Pons (tissue), 1 donor: ENCODE results near the gene MCM5.

ENCODE experiments used
- DNase-seq: peaks from one replicate; pipeline ENCODE4 v3.0.0-alpha.2; 2016; ENCODE audit warnings: low spot score

Gene MCM5

GRCh38 chr22:35403356-35403755 lies 3.4 kb downstream of the MCM5 start:
- DNase-seq, result no peak

GRCh38 chr22:35404176-35404575 lies 4.2 kb downstream of the MCM5 start:
- DNase-seq, result no peak

DNA sequence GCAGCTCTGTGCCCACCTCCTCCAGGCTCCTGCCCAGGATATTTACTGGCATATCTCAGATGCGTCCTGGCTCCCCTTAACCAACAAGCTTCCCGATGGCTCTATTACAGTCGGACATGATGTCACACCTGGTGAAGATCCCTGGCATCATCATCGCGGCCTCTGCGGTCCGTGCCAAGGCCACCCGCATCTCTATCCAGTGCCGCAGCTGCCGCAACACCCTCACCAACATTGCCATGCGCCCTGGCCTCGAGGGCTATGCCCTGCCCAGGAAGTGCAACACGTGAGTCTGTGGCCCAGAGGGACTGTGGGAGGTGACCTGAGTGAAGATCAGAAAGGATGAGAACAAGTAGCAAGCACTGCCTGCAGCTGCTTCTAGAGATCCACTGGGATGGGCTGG lies 6.5 kb downstream of the MCM5 start:
- DNase-seq, result no peak

- DNase-seq, result no peak
Observed at GRCh38 chr22:35407362-35407761, 7.4 kb downstream of the MCM5 start.

GRCh38 chr22:35409783-35410662 lies 10.1 kb downstream of the MCM5 start:
- peak; percentile 85 for DNase-seq

- no peak for DNase-seq
Observed at GRCh38 chr22:35410663-35411034, 10.7 kb downstream of the MCM5 start.

DNA sequence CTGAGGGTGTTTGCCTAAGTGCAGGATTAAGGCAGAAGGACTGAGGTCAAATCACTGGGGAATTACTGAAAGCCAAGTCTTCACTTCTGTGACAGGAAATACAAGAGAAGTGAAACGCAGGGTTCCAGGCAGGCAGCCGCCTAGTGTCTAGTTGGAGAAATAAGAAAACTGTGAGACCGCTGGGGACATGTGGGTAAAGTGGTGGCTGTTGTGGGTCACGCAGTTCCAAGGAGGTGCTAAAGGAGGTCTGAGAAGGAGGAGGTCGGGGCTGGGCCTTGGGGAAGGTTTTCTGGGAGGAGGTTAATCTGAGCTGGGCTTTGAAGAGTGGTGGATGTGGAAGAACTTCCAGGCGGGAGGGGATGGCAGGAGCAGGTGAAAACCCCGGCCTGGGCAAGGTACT lies 11.2 kb downstream of the MCM5 start:
- peak; percentile 44 for DNase-seq

DNA sequence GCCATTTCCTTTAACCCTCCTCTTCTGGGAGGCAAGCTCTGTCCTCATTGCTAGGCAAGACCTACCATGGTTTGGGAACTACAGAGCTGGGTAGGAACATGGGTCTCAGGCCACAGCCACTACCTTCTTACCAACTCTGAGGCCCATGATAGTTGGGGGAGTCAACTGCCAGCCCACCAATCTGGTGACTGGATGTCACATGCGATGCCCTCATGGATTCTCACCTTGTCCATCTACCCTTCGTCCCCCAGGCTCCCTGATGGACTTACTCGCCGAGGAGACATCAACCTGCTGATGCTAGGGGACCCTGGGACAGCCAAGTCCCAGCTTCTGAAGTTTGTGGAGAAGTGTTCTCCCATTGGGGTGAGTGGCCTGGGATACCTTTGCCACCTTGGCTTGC lies 13.7 kb downstream of the MCM5 start:
- no peak for DNase-seq

- DNase-seq, result no peak
Observed at GRCh38 chr22:35417606-35418005, 17.7 kb downstream of the MCM5 start.

DNA sequence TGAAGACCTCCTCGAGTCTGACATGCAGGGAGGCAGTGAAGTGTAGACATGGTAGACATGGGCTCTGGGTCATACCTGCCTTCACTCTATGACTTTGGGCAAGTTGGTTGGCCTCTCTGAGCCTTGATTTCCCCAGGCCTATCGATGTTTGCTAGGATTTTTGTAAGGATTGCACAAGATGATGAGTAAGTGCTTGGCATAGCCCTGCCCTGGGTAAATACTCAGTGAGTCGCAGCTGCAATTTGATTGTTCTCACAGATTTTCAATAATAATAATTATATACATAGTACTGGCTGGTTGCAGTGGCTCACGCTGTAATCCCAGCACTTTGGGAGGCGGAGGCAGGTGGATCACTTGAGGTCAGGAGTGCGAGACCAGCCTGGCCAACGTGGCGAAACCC lies 18.1 kb downstream of the MCM5 start:
- no peak for DNase-seq

- no peak for DNase-seq
Observed at GRCh38 chr22:35418731-35419130, 18.8 kb downstream of the MCM5 start.

DNA sequence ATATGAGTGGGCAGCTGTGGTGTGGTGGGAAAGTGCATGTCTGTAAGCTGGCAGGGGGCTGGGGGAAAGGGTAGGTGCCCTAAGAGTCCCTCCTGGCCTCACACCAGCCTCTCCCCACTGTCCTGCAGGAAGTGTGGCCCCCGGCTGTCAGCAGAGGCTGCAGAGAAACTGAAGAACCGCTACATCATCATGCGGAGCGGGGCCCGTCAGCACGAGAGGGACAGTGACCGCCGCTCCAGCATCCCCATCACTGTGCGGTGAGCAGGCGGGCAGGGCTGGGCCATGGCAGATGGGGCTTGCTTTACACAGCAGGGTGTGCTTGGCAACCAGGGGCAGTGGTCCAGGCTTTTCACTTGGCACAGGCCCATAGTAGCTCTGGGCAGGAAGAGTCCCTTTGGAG lies 19.8 kb downstream of the MCM5 start:
- DNase-seq, result no peak

DNA sequence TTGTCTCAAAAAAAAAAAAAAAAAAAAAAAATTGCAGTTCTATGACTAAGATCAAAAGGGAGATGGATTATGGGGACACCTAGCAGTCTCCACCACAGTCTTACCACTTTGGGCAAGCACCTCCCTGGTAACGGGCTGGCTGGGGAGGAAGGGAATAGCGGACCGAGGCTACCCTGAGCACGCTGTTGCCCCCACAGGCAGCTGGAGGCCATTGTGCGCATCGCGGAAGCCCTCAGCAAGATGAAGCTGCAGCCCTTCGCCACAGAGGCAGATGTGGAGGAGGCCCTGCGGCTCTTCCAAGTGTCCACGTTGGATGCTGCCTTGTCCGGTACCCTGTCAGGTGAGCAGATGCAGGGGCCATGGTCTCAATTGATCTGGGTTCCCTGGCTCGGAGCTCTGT lies 21.2 kb downstream of the MCM5 start:
- no peak for DNase-seq

DNA sequence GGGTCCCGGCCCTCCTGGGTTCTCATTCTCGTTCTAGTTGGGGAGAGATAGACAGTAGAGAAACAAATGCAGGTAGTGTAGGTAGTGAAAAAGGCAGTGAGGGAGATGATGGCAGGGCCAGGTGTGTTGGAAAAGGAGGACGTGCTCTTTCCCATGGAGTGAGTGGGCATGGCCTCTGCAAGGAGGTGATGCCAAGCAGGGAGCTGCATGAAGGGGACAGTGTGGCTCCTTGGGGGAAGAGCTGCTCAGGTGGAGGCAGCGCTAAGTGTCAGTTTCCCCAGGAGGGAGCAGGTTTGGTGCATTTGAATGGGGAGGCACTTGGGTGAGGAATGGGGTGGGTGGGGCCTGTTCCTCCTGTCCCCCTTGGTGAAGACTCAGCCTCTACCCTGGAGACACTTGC lies 22.2 kb downstream of the MCM5 start:
- DNase-seq, result no peak

DNA sequence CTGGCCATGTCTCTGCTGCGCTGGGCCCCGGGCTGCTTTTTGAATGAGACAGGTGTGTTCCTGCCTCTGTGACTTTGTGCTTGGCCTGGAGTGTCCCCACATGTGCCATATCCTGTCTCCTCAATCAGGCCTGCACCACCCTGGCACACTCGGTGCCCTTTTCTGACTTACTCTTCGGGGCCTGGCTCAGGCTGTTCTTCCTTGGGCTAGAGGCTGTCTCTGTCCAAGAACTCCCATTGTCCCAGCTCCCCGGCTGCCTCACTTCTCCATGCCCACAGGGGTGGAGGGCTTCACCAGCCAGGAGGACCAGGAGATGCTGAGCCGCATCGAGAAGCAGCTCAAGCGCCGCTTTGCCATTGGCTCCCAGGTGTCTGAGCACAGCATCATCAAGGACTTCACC lies 23.0 kb downstream of the MCM5 start:
- DNase-seq, result no peak

DNA sequence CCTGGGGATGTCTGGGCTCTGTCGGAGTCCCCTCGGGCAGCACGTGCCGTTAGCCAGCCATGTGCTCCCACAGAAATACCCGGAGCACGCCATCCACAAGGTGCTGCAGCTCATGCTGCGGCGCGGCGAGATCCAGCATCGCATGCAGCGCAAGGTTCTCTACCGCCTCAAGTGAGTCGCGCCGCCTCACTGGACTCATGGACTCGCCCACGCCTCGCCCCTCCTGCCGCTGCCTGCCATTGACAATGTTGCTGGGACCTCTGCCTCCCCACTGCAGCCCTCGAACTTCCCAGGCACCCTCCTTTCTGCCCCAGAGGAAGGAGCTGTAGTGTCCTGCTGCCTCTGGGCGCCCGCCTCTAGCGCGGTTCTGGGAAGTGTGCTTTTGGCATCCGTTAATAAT lies 24.1 kb downstream of the MCM5 start:
- no peak for DNase-seq

- DNase-seq, result no peak
Observed at GRCh38 chr22:35424761-35425160, 24.8 kb downstream of the MCM5 start.

DNA sequence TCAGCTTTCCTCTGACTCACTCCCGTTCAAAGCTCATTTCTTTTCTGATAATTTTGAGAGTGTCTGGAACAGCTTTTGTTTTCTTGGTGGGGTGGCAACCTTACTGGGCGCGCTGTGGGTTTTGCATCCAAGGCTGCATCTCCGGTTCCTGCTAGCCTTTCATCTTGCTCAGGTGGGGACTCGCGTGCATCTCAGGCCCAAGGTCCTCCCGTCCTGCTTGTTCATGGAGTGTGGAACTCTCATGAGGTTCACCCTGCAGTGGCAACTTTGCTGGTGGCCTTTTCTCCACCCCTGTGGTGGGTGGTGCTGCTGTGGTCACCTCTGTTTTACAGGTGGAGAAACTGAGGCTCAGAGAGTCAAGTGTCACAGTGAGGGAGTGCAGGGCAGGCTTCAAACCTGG lies 25.6 kb downstream of the MCM5 start:
- no peak for DNase-seq

DNA sequence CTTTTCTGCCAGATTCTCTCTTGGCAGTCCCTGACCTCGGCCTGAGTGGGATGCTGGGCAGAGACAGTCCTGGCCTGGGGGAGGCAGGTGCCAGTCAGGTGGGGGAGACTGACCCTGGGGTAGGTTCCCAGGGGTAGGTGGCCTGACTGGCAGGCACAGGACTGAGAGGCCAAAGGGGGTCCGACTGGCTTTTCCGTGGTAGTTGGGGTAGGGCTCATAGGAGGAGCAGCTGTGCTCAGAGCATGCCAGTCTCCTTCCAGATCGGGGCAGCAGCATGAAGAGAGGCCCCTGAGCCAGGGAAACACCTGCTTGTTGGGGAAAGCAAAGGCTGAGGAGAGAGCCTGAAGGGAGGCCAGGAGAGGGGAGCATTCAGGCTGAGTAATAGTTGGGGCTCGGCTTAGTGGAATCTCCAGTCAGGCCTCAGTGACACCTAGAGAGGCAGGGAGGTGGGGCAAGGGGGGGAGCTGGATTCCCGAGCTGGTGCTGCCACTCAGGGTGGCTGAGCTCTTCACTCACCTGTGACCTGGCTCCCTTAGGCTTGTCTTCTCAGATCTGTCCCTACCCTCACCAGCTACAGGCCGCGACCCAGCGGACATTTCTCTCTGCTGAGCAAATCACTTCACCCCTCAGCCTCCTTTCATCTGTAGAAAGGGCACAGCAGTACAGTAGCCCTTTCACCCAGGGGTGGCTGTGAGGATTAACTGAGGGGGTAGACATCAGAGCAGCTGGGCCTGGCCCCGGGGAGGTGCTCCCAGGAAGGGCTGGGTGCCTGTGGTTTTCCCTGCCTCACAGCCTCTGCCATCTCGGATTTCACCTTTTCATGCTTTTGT lies 26.2 kb downstream of the MCM5 start:
- no peak for DNase-seq

DNA sequence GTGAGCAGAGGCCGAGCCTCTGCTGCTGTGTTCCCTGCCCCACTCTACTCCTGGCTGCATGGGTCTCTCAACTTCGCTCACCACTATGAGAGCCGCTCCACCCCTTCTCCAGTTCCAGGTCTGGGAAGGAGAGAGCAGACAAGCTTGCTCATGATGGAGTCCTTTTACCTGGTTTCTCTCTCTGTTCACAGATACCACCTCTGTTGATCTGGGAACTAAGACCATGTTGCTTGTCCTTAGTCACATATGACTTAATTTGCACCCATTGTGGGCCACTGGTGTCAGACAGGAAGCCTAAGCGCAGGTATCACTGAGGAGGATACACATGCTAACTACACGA lies 26.8 kb downstream of the MCM5 start:
- DNase-seq, result no peak

- peak; percentile 61 for DNase-seq
Observed at GRCh38 chr22:35430897-35431322, 31.0 kb downstream of the MCM5 start.

- DNase-seq, result no peak
Observed at GRCh38 chr22:35431483-35432227, 31.7 kb downstream of the MCM5 start.
